Measurements from ENCODE around the gene TNFAIP8L3. TPM values are rescaled to one million over a fixed set of nuclear protein-coding genes. Genes with fewer than 3 reads are reported as not detected.

TNFAIP8L3 gene
- total and polyA plus RNA-seq, 4 donors: 0.44 to 4.9 (median 1.3) TPM

GRCh38 chr15:51107612-51108011 is 12.9 kb upstream of the TNFAIP8L3 start:
- Histone ChIP-seq H3K27ac (ENCODE audit: low read depth in 1 of 2, low read length in 2 of 2) (no peak overlapping the region), H3K4me3 (ENCODE audit: low read depth in 1 of 3, low read length in 3 of 3) (no peak overlapping the region), H3K36me3 (ENCODE audit: control insufficient read depth in 4 of 4, insufficient read depth in 3 of 4, low read depth in 1 of 4, low read length in 3 of 4) (no peaks in the 10 kb centered on the region), H3K27me3 (ENCODE audit: control insufficient read depth in 4 of 4, insufficient read depth in 4 of 4, low read length in 3 of 4) (peaks cover 0 to 6% (median 0%) of the 10 kb centered on the region in 4 donors), H3K4me1 (ENCODE audit: control insufficient read depth in 4 of 4, insufficient read depth in 4 of 4, low read length in 3 of 4) (no peaks in the 10 kb centered on the region), H3K9me3 (ENCODE audit: control insufficient read depth in 4 of 4, low read length in 3 of 4) (no peaks in the 10 kb centered on the region), H3K9ac (ENCODE audit: low read depth in 1 of 2, low read length in 2 of 2) (no peak overlapping the region)
- WGBS: 96% methylated on average over 3 of the region's 3 CpGs
- TF ChIP-seq JUND (IDR thresholded peaks at IDR 0.05): no peak
- TF ChIP-seq FOXA2 (IDR thresholded peaks at IDR 0.05): no peak
- no peak for TF ChIP-seq EGR1 (IDR thresholded peaks at IDR 0.05; ENCODE audit: low read depth in 2 of 2)
- TF ChIP-seq HNF4G (IDR thresholded peaks at IDR 0.05): no peak
- TF ChIP-seq NR2F2 (IDR thresholded peaks at IDR 0.05): no peak
- no peak for TF ChIP-seq RXRA (IDR thresholded peaks at IDR 0.05)
- TF ChIP-seq, protein P1, sequence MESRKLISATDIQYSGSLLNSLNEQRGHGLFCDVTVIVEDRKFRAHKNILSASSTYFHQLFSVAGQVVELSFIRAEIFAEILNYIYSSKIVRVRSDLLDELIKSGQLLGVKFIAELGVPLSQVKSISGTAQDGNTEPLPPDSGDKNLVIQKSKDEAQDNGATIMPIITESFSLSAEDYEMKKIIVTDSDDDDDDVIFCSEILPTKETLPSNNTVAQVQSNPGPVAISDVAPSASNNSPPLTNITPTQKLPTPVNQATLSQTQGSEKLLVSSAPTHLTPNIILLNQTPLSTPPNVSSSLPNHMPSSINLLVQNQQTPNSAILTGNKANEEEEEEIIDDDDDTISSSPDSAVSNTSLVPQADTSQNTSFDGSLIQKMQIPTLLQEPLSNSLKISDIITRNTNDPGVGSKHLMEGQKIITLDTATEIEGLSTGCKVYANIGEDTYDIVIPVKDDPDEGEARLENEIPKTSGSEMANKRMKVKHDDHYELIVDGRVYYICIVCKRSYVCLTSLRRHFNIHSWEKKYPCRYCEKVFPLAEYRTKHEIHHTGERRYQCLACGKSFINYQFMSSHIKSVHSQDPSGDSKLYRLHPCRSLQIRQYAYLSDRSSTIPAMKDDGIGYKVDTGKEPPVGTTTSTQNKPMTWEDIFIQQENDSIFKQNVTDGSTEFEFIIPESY (IDR thresholded peaks at IDR 0.05): no peak
- TF ChIP-seq TAF1 (conservative IDR thresholded peaks at IDR 0.05): no peak
- no peak for TF ChIP-seq SP1 (IDR thresholded peaks at IDR 0.05)
- TF ChIP-seq GABPA (IDR thresholded peaks at IDR 0.05 in 1 of 2, conservative IDR thresholded peaks at IDR 0.05 in 1 of 2): no peak
- TF ChIP-seq RAD21 (IDR thresholded peaks at IDR 0.05): no peak
- no peak for TF ChIP-seq HNF4A (conservative IDR thresholded peaks at IDR 0.05)
- TF ChIP-seq FOXA1 (IDR thresholded peaks at IDR 0.05): no peak
- no peak for TF ChIP-seq ATF3 (IDR thresholded peaks at IDR 0.05)
- TF ChIP-seq CTCF (IDR thresholded peaks at IDR 0.05; ENCODE audit: low read depth, low read length, missing input control): no peak
- no peak for TF ChIP-seq MAX (IDR thresholded peaks at IDR 0.05)
- no peak for DNase-seq (ENCODE audit: low spot score)

DNA sequence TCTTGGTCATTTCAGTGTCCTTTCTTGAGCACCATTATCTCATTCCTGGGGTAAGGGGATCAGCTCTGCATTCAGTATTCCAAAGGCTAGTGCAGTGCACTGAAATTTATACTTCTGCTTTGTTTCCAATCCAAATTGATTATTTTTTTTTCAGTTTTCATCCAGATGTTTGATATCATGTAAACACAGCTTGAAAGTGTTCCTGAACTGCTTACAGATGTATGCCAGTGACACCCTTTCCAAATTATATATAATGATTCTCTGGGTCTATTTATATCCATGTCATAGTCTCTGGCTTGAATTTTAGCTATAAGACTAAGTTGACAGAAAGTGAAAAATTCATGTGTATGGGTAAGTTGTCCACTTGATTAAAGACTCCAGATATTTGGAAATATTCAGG is 11.8 kb upstream of the TNFAIP8L3 start:
- H3K4me1 ChIP-seq (ENCODE audit: control insufficient read depth in 4 of 4, insufficient read depth in 4 of 4, low read length in 3 of 4): no peaks in the 10 kb centered on the region
- no peak overlapping the region for H3K27ac ChIP-seq (ENCODE audit: low read depth in 1 of 2, low read length in 2 of 2)
- no peak overlapping the region for H3K4me3 ChIP-seq (ENCODE audit: low read depth in 1 of 3, low read length in 3 of 3)
- peaks cover 0 to 8% (median 0%) of the 10 kb centered on the region in 4 donors for H3K27me3 ChIP-seq (ENCODE audit: control insufficient read depth in 4 of 4, insufficient read depth in 4 of 4, low read length in 3 of 4)
- H3K9me3 ChIP-seq (ENCODE audit: control insufficient read depth in 4 of 4, low read length in 3 of 4): no peaks in the 10 kb centered on the region
- no peak overlapping the region for H3K9ac ChIP-seq (ENCODE audit: low read depth in 1 of 2, low read length in 2 of 2)
- no peak for DNase-seq (ENCODE audit: low spot score)
- TF ChIP-seq, protein P1 (IDR thresholded peaks at IDR 0.05): no peak
- TF ChIP-seq MAX (IDR thresholded peaks at IDR 0.05): no peak
- no peaks in the 10 kb centered on the region for H3K36me3 ChIP-seq (ENCODE audit: control insufficient read depth in 4 of 4, insufficient read depth in 3 of 4, low read depth in 1 of 4, low read length in 3 of 4)

Measured in liver (tissue), 9 donors.